ENCODE measurements around the gene CENPA. TPM values are rescaled to one million over a fixed set of nuclear protein-coding genes. Genes with fewer than 3 reads are reported as not detected.
A peak's percentile ranks its signal among the peaks of the same experiment; 100 is the strongest.

The CENPA gene
- polyA plus RNA-seq, 1 of the 3 experiments (the other 2 are of a cell fraction): 19.5 TPM

- H2AFZ ChIP-seq (ENCODE audit: low read depth): no peak overlapping the region
- ChIA-PET POLR2A (no interaction called here), CTCF (interaction anchor here (0.8 to 4.0 kb wide), 5 partner anchors 17 to 200 kb away, joined by 3 to 21 read pairs (median 5); no protein-coding TSS in a partner anchor)
- no peak overlapping the region for H3K4me3 ChIP-seq (ENCODE audit: low read depth in 2 of 2, low read length in 1 of 2)
- no peaks in the 10 kb centered on the region; a peak in 1 of 4 replicates for H3K4me1 ChIP-seq (ENCODE audit: control insufficient read depth in 1 of 2, insufficient read depth in 2 of 2, low read depth in 1 of 2, low read length in 1 of 2)
- no peaks in the 10 kb centered on the region for H3K36me3 ChIP-seq (replicated peaks in 1 of 2; ENCODE audit: control insufficient read depth in 1 of 2, insufficient read depth in 2 of 2, low read length in 1 of 2)
- no peak overlapping the region for H3K27ac ChIP-seq (ENCODE audit: low read depth in 2 of 2, low read length in 1 of 2)
- H3K9ac ChIP-seq: no peak overlapping the region
- whole genome bisulfite sequencing (ENCODE audit: low lambda C conversion rate): 49% methylated on average over 3 of the region's 3 CpGs
- no peaks in the 10 kb centered on the region for H3K27me3 ChIP-seq (ENCODE audit: insufficient read depth)
- no peaks in the 10 kb centered on the region for H3K9me2 ChIP-seq
- H3F3A ChIP-seq (replicated peaks; ENCODE audit: insufficient read depth): no peaks in the 10 kb centered on the region
- peak; percentile 51 for DNase-seq
- TF ChIP-seq FOXM1 (IDR thresholded peaks at IDR 0.05; ENCODE audit: low read depth): no peak
- TF ChIP-seq SIN3A (IDR thresholded peaks at IDR 0.05; ENCODE audit: borderline replicate concordance, low read depth, low read length): no peak
- no peak for TF ChIP-seq GATA2 (CRISPR knock-in tag; IDR thresholded peaks at IDR 0.05)
- TF ChIP-seq YY1 (IDR thresholded peaks at IDR 0.05; ENCODE audit: low read depth): no peak
- no peak for TF ChIP-seq RFX5 (IDR thresholded peaks at IDR 0.05; ENCODE audit: low read length)
- TF ChIP-seq ZBTB33 (IDR thresholded peaks at IDR 0.05; ENCODE audit: borderline replicate concordance, low read depth): no peak
- no peak for TF ChIP-seq RAD21 (IDR thresholded peaks at IDR 0.05; ENCODE audit: low read length)
- no peak for TF ChIP-seq SMC3 (IDR thresholded peaks at IDR 0.05; ENCODE audit: low read depth, low read length)
- no peak for TF ChIP-seq POLR2AphosphoS5 (IDR thresholded peaks at IDR 0.05; ENCODE audit: low read depth, low read length)
- TF ChIP-seq CTCF (IDR thresholded peaks at IDR 0.05): no peak
- no peak for TF ChIP-seq USF2 (IDR thresholded peaks at IDR 0.05; ENCODE audit: borderline replicate concordance, low read depth, low read length)
- H3K79me2 ChIP-seq (ENCODE audit: insufficient read depth): no peaks in the 10 kb centered on the region
- no peak overlapping the region for H3K4me2 ChIP-seq
- H3K9me3 ChIP-seq: no peaks in the 10 kb centered on the region
- no peaks in the 10 kb centered on the region for H4K20me1 ChIP-seq (ENCODE audit: insufficient read depth)
Measured at GRCh38 chr2:26816893-26817292, 31.0 kb downstream of the CENPA start.

- Histone ChIP-seq H3K9me2 (no peaks in the 10 kb centered on the region), H3K27ac (ENCODE audit: low read depth in 2 of 2, low read length in 1 of 2) (no peak overlapping the region), H2AFZ (ENCODE audit: low read depth) (no peak overlapping the region), H3K4me3 (ENCODE audit: low read depth in 2 of 2, low read length in 1 of 2) (no peak overlapping the region), H3F3A (replicated peaks; ENCODE audit: insufficient read depth) (no peaks in the 10 kb centered on the region), H3K4me2 (no peak overlapping the region), H3K27me3 (ENCODE audit: insufficient read depth) (no peaks in the 10 kb centered on the region), H3K79me2 (ENCODE audit: insufficient read depth) (no peaks in the 10 kb centered on the region), H4K20me1 (ENCODE audit: insufficient read depth) (no peaks in the 10 kb centered on the region), H3K4me1 (ENCODE audit: control insufficient read depth in 1 of 2, insufficient read depth in 2 of 2, low read depth in 1 of 2, low read length in 1 of 2) (no peaks in the 10 kb centered on the region; a peak in 1 of 4 replicates), H3K36me3 (replicated peaks in 1 of 2; ENCODE audit: control insufficient read depth in 1 of 2, insufficient read depth in 2 of 2, low read length in 1 of 2) (no peaks in the 10 kb centered on the region), H3K9ac (no peak overlapping the region), H3K9me3 (no peaks in the 10 kb centered on the region)
- WGBS (ENCODE audit: low lambda C conversion rate): 68% methylated on average over 5 of the region's 5 CpGs
- CTCF ChIA-PET: interaction anchor here (1.0 to 4.0 kb wide), 5 partner anchors 17 to 199 kb away, joined by 3 to 21 read pairs (median 4); no protein-coding TSS in a partner anchor
- no peak for DNase-seq
- TF ChIP-seq RXRA (IDR thresholded peaks at IDR 0.05; ENCODE audit: borderline replicate concordance, low read depth): no peak
- no peak for TF ChIP-seq CHD2 (IDR thresholded peaks at IDR 0.05; ENCODE audit: low read length, partially characterized antibody)
- no peak for TF ChIP-seq TAF1 (IDR thresholded peaks at IDR 0.05; ENCODE audit: borderline replicate concordance, low read depth, low read length)
- TF ChIP-seq ZBTB33 (IDR thresholded peaks at IDR 0.05; ENCODE audit: borderline replicate concordance, low read depth): no peak
- TF ChIP-seq FOSL2 (IDR thresholded peaks at IDR 0.05; ENCODE audit: borderline replicate concordance, low read depth): no peak
- POLR2A ChIA-PET: no interaction called here
Measured at GRCh38 chr2:26818255-26818654, 32.4 kb downstream of the CENPA start.

Data from SK-N-SH (cell line).